ACHN (cell line): Measurements from ENCODE around the gene MIA2.
"Not testable (repeated sequence)": the region's sequence is repeated elsewhere in the genome, so short reads cannot be mapped to it uniquely, and the experiment has no call there.

Experiments
- DNase-seq: peaks from one replicate; pipeline ENCODE4 v3.0.0-alpha.2; 2015
- in situ Hi-C: cut with HindIII; loops from 2 replicates; pipeline ENCODE4 v1.10.0; 2017; ENCODE audit warnings: low sequenced_read_pairs, low pct_ligation_motif_present, low pct_unique_long_range_greater_than_20kb

MIA2 gene

DNA sequence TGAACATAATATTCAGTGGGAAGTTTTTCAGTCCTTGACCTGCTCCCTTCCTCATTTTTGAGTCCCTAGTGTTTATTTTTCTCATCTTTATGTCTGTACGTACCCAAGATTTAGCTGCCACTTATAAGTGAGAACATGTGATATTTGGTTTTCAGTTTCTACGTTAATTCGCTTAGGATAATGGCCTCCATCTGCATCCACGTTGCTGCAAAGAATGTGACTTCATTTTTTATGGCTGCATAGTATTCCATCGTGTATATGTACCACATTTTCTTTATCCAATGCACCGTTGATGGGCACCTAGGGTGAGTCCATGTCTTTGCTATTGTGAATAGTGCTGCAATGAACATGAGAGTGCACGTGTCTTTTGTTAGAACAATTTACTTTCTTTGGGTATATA lies 30.3 kb downstream of the MIA2 start:
- in situ Hi-C loops = no loop called here
- no peak for DNase-seq

DNA sequence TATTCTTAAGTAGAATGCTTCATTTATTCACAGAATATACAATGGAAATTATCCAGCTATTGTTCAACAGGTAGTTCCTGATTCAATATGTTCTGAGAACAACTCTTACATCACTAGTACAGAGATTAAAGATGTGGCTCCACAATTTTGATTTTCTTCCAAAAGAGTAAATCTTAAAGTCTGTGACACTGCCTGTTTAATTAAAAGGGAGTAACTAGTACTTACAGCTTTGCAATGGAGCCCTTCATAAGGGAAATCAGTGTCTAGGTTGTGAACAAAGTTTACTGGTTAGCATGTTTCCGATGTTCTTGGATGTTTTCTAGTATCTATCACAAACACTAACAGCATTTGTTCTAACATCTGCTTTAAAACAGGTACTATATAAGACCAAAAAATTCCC lies 30.8 kb downstream of the MIA2 start:
- in situ Hi-C loops = no loop called here
- DNase-seq = no peak

DNA sequence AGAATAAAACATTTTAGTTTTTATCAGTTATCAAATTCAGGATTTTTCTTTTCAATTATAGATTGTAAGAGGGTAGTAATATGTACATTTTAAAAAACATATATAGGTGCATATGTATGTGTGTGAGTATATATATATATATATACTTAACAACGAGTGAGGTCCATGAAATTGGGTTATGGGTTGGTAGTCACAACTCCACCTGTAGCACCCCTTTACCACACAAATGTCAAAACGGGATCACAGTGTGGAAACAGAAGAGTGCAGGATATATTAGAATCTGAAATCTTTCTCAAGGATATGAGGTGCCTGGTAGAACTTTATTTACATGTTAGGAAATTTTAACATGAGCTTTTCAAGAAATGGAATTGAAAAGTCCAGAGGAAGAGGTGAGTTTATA lies 31.3 kb downstream of the MIA2 start:
- peak; percentile 35 for DNase-seq
- in situ Hi-C loops = no loop called here

DNA sequence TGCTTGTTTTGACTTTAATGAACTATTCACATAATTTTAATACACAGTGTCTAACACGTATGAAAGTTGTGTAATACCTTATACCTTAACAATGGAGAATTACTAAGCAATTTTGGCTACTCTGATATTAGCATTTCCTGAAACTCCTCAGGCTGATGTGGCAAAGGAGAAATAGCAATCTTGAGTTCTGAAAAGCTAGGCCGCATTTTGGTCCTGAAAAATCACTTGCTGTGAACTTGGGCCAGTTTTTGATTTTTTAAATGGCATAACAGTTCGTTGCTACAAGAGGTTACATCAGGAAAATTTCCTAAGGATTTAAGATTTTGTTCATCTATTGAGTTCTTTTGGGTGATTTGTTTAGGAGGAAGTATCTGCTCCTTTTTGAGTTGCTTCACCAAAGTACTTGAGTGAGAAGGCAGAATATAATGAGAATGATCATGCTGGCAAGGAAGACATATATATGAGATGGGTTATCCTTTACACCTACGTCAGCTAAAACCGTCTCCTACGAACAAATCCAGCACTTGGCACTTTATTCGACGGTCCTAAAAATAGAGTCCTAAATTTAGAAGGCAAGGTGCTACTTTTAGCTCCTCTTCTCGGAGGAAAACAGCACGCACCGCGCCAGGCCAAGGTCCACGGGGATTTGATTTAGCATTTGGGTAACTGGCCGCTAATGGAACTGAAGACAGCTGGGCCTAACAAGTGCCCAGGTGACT lies 32.2 kb downstream of the MIA2 start:
- in situ Hi-C loops = no loop called here
- DNase-seq = peak; percentile 26

DNA sequence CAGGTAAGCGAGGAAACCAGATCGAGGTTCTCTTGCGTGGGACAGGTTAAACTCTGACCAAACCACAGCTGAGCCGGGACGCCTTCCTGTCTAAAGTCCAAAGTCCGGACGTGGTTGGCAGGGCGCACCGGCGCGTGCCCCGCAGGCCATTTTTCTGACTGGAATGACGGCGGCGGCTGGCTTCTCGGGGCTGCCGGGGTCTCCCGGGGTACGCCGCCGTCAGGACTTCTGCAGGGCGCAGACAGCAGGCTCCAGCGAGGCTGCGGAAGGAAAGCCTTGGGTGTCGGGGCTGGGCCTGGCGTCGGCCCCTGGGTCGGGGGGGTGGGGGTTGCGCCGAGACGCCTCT lies 32.8 kb downstream of the MIA2 start:
- in situ Hi-C loops = no loop called here
- DNase-seq = peak; percentile 76

DNA sequence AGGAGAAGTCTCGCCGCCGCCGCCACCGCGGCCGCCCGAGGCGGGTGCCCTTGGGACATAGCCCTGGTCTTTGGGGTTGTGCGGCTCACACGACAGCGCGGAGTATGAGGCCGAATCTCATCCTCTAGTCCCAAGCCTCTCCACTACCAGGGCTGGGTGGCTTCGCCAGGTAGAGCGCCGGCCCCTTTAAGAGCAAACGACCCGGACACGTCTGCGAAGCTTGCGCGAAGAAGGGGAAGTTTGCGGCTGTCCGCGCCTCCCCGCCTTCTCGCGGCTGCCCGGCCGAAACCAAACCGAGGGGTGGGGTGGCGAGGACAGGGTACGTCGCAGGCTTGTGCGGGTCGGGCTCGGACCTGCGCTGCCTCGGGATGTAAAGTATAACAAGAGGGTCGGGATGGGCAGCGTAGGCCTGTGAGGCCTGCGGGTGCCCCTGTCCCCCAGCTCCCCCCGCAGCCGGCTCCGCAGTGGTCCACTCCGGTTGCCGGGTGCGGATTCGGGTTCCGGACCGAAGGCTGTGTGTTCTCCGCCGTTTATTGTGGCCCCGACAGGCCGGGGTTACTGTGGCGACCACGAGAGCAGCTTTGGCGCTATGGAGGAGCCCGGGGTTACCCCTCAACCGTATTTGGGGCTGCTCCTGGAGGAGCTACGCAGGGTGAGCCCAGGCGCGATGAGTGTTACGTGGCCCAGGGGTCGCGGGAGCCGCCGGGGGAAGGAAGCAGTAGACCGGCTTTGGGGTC lies 33.3 kb downstream of the MIA2 start:
- peak; percentile 74 for DNase-seq
- in situ Hi-C loops = no loop called here

DNA sequence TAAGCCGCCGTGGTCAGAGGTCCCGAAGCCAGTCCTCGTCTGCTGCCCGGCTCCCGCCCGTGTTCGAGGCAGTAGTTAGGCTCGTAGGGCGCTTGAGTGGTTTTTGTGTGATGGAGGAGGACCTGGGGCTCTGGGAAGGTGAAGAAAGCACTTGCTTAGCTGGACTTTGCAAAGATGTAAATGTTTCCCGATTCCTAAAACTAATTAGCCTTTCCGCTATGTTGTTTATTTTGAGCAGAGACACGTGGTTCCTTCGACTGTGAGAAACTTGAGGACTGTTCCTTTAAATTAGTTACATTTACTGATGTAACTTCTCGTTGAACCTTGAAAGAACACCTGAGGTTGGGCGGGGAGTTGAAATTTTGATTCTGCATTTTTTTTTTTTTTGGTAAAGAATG lies 33.9 kb downstream of the MIA2 start:
- in situ Hi-C loops = no loop called here
- DNase-seq = peak; percentile 30

DNA sequence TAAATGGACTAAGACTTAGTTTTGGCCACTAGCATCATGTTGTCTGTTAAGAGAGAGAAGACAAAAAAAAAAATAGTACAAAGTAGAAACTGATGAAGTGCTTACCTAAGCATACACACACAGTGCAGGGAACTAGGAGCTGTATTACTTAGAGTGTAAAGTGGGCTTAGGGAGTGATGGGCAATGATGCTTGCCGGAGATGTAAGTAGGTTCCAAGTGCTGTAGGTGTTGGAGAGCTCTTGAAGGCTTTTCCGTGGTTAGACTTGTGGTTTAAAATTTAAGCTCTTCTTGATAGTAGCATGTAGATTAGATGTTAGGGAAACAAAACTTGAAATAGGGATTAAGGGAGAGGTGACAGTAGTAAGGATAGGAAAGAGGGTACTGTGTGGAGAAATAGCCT lies 34.7 kb downstream of the MIA2 start:
- peak; percentile 20 for DNase-seq
- in situ Hi-C loops = no loop called here

DNA sequence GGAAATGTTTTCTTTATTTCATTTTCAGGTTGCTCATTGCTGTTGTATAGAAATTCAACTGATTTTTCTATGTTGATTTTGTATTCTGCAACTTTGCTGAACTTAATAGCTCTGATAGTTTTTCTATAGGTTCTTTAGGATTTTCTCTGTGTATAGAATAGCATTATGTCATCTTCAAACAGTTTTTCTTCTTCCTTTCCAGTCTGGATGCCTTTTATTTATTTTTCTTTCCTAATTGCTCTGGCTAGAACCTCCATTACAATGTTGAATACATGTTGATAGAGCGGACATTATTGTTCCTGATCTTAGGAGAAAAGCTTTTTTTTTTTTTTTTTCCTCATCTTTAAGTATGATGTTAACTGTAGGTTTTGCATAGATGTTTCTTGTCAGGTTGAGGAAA lies 39.2 kb downstream of the MIA2 start:
- DNase-seq = no peak
- in situ Hi-C loops = no loop called here

DNA sequence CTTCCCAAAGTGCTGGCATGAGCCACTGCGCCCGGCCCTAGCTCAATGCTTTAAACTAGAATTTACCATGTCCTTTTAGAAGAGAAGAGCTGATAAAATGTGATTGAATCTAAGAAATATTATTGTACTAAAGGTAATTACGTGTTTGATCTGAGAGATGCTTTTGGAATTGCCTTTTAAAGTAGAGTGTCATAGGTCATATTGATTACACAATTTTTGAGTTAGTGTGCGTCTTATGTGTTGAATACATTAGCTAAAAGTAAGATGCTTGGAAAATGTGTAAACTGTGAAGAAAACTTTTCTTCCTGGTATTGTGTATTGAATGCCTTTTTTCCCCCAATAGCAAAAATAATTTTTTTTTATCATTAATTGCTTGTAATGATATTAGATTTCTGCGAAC lies 41.7 kb downstream of the MIA2 start:
- DNase-seq = no peak
- in situ Hi-C loops = no loop called here

DNA sequence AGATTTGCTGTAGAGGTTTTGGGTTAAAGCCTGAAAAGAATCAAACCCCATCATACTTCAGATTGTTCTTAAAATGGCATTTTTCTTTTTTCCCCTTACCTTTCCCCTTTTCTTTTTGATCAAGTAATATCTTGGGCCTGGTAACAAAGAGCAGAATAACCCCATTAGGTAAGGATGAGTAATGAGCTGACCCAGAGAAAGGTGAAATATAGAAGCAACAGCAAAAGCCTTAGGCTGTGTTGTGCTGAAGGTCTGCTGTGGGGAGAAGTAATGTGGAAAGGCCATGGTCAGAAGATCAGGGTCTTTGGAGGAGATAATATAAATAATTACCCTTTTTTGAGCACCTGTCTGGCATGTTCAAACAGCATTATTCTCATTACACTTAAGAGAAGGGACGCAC lies 42.3 kb downstream of the MIA2 start:
- no peak for DNase-seq
- in situ Hi-C loops = no loop called here

DNA sequence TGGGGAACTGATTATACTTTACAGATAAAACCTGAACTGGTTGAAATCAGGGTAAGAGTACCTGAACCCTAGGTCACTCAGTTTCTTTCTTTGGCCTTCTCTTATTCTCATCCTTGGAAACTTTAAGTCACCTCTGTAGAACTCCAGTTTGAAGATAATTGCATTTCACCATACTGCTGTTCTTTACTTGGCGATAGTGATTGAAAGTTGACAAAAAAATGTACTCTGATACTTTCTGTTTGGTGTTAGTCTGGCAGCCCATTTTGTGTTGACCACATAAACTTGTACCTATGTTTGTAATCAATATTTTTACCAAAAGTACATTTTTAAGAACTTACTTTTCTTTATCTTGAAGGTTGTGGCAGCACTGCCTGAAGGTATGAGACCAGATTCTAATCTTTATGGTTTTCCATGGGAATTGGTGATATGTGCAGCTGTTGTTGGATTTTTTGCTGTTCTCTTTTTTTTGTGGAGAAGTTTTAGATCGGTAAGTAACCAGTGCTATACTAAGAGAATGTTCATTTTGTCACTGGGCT lies 42.9 kb downstream of the MIA2 start:
- no peak for DNase-seq
- in situ Hi-C loops = no loop called here

DNA sequence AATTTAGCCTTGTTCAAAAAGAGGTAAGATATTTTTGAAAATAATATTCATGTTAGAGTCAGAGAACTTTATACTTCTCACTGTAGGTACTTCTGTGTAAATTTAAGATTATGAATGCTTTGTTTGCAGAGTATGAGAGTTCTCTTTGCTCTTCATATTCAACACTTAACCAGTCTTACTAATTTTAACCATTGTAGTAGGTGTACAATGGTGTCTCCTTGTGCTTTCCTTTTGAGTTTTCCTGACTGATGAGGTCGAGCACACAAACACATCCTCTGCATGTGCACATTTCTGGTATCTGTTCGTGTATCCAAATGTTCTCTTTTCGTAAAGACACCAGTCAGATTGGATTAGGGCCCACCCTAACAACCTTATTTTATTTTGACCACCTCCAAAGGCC lies 45.8 kb downstream of the MIA2 start:
- in situ Hi-C loops = no loop called here
- no peak for DNase-seq

DNA sequence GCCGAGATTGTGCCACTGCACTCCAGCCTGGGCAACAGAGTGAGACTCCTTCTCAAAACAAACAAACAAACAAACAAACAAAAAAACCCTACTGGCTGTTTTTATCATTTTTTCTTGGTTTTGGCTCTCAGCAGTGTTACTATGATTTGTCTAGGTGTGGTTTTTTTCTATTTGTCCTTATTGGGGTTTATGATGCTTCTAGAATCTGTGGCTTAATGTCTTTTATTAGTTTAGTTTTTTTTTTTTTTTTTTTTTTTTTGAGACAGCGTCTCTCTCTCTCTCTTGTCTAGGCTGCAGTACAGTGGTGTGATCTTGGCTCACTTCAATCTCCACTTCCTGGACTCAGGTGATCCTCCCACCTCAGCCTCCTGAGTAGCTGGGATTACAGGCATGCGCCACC lies 47.0 kb downstream of the MIA2 start:
- DNase-seq, in situ Hi-C loops: not testable (repeated sequence)

DNA sequence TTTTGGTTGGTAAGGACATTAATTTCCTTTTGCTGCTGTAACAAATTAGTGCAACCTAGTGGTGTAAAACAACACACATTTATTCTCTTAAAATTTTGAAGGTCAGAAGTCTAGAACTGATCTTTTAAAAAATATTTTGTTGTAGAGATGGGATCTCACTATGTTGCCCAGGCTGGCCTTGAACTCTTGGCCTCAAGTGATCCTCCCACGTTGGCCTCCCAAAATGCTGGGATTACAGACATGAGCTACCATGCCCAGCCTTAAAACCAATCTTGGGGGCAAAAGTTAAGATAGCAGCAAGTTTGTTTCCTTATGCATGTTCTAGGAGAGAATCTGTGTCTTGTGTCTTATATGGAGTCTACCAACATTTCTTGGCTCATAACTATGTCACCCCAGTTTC lies 55.8 kb downstream of the MIA2 start:
- no peak for DNase-seq
- in situ Hi-C loops = no loop called here

DNA sequence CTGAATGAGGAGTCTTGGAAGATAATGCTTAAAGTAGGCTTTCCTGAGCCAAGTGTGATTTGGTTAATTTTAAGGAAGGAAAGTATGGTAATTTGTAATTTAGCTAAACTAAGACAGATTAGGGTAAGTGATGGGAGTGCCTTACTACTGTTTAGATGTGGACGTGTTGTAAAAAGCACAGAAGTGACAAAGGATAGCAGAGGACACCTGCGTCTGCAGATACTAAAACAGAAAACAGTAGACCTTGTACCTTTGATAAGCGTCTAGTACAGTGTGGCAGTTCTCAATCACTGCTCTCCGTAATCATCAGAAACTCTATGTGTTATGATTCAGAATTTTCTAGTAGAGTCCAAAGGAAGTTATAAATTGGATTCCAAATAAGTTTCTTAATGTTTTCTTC lies 58.0 kb downstream of the MIA2 start:
- no peak for DNase-seq
- in situ Hi-C loops = no loop called here

DNA sequence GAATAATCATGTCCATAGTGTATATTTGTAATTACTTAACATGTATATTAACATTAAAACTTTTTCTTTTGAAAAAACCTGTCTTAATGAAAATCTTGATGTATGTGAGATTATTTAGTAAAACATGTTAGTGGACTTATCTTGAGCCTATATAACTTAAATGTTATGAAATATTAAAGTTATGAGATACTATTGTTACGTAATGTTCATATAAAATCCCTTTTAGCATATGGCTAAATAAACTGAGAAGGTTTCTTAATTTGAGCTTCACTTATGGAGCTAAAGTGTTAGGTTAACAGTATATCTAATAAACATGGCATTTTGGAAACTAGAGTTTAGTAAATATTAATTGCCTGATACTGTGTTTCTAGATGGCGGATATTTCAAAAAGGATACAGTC lies 59.9 kb downstream of the MIA2 start:
- no peak for DNase-seq
- in situ Hi-C loops = no loop called here

DNA sequence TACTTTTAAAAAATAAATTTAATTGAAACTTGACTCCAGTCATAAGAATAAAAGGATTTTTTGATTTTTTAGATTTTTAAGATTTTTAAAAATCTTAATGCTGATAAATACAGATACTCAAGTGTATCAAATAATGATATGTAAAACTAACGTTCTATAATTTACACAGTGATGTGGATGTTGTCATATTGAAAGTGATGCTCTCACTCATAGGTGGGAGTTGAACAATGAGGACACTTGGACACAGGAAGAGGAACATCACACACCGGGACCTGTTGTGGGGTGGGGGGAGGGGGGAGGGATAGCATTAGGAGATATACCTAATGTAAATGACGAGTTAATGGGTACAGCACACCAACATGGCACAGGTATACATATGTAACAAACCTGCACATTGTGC lies 66.7 kb downstream of the MIA2 start:
- DNase-seq, in situ Hi-C loops: not testable (repeated sequence)

DNA sequence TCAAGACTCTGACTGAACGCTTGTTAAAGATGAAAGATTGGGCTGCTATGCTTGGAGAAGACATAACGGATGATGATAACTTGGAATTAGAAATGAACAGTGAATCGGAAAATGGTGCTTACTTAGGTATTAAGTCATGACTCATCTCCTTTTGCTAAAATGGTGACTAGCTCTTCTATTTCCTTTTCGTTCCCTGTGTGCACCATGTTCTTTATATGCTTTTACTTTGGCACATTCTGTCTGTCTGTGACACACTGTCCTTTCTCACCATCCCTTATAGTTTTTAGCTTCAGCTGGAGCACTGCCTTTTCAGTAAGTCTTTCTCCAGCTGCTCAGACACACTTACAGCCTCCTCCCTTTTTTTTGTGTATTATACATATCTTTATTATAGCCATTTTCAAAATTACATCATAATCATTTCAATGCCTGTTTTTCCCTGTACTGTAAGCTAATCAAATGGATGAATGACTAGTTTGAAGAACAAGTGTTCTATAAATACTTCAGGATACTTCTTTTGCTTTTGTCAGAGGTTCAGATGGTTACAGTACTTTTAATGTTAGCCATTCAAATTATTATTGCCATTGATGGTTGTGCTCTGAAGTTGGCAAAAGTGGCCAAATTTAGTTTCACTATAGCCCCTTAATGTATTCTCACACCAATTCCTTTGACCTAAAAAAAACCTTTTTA lies 68.6 kb downstream of the MIA2 start:
- in situ Hi-C loops = no loop called here
- DNase-seq = no peak

DNA sequence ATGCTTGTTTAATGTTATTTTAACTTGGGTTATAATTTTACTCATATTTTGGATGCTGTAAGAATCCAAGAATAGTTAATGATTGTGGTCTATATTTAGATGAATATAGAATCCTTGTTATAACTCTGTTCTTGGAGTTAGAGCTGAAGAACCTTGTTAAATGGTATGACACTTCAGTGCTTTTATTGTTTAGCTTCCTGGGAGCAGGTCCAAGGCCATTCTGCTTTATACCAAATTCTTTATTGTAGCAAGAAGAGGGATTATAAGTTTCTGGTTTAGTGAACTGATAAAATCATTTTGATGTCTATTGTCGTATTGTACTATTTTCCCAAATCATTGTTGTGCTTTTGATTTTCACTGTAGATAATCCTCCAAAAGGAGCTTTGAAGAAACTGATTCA lies 69.4 kb downstream of the MIA2 start:
- in situ Hi-C loops = no loop called here

More for the DNA sequence above, 69.4 kb downstream of the MIA2 start:
- DNase-seq = no peak
